Stimulated activated CD8-positive, alpha-beta memory T cell treated with anti-CD3 and anti-CD28 coated beads, Interleukin-2, amount 100 ng/mL, for 48 hours (primary cell): ENCODE measurements around the gene TRMT112.

ENCODE experiments used
- DNase-seq, 2 donors: peaks; one replicate each; pipeline ENCODE4 v3.0.0-alpha.2; 2020; ENCODE audit warnings: low read depth in 2 of 2

TRMT112 gene

GRCh38 chr11:64351136-64351631 lies 33.8 kb upstream of the TRMT112 start:
- DNase-seq, result no peak

DNA sequence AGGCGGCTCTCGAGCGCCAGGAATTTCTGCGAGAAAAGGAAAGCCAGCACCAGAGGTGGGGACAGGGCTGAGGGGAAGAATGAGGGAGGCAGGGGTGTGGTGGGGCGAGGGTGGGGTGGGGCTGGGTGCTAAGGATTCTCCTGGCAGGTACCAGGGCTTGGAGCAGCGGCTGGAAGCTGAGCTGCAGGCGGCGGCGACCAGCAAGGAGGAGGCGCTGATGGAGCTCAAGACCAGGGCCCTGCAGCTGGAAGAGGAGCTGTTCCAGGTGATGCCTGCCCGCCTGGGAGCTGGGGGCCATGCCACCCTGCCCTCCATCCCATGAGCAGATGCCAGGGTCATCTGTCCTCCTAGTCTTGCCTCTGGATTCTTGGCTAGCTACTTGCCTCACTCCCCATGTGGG lies 32.0 kb upstream of the TRMT112 start:
- DNase-seq, result no peak

GRCh38 chr11:64349025-64349387 lies 31.6 kb upstream of the TRMT112 start:
- DNase-seq, result no peak

GRCh38 chr11:64348383-64349024 lies 31.1 kb upstream of the TRMT112 start:
- DNase-seq, result no peak

DNA sequence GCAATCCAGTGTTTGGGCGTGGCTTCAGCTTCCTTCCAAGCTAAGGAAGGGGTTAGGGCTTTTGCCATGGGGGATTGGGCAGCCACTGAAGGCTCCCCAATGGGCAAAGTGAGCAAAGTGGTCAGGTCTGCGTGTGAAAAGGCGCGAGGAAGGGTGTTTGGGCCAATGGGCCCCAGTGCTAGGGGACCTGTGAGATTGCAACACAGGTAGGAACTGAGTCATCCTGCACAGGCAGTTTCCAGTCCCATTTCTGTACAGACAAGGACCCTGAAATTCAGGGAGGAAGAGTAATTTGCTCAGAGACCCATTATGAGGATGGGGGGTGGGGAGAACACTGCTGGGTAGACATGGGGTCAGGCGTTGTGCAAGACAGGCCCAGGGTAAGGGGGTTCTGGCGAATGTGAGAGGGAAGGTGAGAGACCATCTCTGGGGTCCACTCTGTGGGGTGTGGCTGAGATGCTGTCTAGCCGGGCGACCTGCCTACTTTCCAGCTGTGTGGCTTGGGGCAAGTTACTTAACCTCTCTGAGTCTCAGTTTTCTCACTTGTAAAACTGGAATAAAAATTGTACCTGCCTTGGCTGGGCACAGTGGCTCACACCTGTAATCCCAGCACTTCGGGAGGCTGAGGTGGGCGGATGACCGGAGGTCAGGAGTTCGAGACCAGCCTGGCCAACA lies 30.0 kb upstream of the TRMT112 start:
- no peak for DNase-seq

- DNase-seq, result no peak
Measured at GRCh38 chr11:64344787-64345186, 27.4 kb upstream of the TRMT112 start.

DNA sequence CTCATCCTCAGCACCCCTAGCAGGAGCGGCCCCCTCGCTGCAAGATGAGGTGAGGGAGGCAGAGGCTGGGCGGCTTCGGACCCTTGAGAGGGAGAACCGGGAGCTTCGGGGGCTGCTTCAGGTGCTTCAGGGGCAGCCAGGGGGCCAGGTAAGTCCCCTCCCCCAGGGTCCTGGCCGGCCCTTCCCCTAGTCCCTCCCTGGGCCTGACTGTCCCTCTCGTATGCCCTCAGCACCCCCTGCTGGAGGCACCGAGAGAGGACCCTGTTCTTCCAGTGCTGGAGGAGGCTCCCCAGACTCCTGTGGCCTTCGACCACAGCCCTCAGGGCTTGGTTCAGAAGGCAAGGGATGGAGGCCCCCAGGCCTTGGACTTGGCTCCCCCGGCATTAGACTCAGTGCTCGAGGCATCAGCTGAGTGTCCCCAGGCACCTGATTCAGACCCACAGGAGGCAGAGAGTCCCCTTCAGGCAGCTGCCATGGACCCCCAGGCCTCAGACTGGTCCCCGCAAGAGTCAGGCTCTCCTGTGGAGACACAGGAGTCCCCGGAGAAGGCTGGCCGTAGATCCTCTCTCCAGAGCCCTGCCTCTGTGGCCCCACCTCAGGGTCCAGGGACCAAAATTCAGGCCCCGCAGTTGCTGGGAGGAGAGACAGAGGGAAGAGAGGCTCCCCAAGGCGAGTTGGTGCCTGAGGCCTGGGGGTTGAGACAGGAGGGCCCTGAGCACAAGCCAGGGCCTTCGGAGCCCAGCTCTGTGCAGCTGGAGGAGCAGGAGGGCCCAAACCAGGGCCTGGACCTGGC lies 26.6 kb upstream of the TRMT112 start:
- no peak for DNase-seq

DNA sequence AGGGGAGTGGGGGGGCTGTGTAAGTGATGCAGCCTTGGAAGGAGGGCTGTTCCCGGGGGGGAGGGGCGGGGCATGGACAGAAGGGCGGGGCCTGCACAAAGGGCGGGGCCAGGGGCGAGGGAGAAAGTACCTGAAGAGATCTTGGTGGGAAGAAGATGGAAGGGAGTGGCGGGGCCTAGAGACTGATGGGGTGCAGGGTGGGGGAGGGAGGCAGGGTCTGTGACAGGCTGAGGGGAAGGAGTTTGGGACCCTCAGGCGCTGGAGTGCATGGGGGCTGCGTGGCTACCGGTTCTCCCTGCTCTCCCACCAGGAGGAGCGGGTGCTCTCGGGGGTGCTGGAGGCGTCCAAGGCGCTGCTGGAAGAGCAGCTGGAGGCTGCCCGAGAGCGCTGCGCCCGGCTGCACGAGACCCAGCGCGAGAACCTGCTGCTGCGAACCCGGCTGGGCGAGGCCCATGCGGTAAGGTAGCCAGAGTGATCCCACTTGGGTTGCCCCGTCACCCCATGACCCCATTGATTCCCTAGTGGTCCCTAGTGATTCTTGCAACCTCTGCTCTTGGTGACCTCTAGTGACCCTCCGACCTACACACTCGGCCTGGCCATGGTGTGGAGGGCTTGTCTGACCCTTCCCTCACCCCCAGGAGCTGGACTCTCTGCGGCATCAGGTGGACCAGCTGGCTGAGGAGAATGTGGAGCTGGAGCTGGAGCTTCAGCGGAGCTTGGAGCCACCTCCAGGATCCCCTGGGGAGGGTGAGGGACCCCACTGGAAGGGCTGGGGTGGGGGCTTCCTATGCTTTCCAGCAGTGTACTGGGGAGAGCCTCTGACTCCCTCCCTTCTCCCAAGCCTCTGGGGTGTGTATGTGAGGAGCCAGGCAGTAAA lies 25.7 kb upstream of the TRMT112 start:
- no peak for DNase-seq

GRCh38 chr11:64341851-64342791 lies 24.8 kb upstream of the TRMT112 start:
- DNase-seq, result peak; percentile 88 to 93

GRCh38 chr11:64341429-64341828 lies 24.1 kb upstream of the TRMT112 start:
- no peak for DNase-seq

GRCh38 chr11:64340671-64341335 lies 23.4 kb upstream of the TRMT112 start:
- peak; percentile 81 to 85 for DNase-seq

- DNase-seq, result peak; percentile 75 to 81
Measured at GRCh38 chr11:64339754-64340408, 22.5 kb upstream of the TRMT112 start, which contains the start of gene CCDC88B. Gene CCDC88B, plus strand, starts transcription at chr11:64340204. Its CDS starts 63 bp downstream, at chr11:64340267.

GRCh38 chr11:64339286-64339685 lies 21.9 kb upstream of the TRMT112 start:
- DNase-seq, result no peak

DNA sequence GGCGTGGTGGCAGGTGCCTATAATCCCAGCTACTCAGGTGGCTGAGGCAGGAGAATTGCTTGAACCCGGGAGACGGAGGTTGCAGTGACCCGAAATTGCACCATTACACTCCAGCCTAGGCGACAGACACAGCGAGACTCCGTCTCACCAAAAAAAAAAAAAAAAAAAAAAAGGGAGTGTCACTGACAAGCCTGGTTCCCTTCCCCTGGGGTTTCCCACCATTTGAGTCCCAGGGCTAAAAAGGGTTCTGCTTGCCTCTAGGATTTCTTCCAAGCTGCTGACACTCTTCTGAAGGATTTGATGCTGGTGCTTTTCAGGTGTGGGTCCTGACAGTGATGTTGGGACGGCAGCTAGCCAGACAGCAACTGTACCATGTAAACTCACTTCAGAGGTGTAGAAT lies 21.4 kb upstream of the TRMT112 start:
- no peak for DNase-seq

DNA sequence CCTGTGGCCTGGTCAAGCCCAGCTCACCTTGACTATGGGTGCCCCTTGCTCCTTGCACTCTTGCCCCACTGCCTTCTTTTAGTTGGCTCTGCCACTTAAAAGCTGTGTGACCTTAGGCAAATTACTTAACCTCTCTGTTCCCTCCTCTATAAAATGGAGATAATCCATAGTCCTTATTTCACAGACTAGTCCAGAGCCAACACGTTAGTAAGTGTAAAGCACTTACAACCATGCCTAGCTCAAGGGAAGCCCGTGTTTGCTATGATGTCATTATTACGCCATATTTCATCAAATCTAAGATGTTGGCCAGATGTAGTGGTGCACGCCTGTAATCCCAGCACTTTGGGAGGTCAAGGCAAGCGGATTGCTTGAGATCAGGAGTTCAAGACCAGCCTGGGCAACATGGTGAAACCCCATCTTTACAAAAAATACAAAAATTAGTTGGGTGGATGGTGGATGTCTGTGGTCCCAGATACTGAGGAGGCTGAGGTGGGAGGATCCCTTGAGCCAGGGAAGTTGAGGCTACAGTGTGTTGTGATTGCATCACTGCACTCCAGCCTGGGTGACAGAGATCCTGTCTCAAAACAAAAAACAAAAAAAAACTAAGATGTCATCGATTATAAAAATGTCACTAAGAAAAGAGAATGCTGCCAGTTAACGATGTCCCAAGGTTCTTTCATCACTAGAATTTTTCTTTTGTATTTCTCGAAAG lies 20.3 kb upstream of the TRMT112 start:
- DNase-seq, result no peak

GRCh38 chr11:64334764-64335735 lies 17.7 kb upstream of the TRMT112 start:
- peak; percentile 43 to 57 for DNase-seq

GRCh38 chr11:64333556-64333955 lies 16.2 kb upstream of the TRMT112 start:
- DNase-seq, result no peak
